ENCODE results near the gene FNDC8. TPM values are rescaled to one million over a fixed set of nuclear protein-coding genes. Genes with fewer than 3 reads are reported as not detected.

FNDC8 gene
- polyA plus RNA-seq, 1 experiment, result not detected

DNA sequence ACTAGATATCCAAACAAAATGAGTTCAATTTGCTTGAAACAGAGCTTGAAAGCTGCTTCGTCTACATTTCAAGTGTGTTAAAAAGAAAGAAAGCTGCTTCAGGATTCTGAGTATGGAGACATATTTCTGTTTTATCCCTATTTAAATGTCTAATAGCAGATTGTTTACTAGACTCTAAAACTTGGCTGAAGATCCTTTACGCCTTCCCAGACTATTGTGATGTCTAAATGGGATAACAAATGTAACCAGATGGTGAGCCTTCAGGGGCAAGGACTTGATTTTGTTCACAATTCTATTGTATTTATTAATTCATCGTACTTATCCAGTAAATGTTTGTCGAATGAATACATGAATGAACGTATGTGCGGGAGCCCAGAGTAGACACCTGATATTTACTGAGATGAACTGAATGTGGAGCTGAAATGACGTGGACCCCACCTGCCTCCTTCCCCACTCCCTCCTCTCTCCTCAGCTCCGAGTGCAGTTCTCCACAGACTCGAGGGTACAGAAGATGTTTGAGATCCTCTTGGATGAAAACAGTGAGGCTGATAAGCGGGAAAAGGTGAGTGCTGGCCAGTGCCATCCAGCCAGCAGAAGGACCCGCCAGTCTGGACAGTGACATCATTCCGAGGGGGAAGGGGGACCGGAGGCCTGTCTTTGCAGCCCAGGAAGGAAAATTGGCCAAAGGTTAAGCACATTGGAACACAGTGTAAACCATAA lies 31.2 kb downstream of the FNDC8 start:
- CTCF ChIA-PET, result interaction anchor here (0.9 kb wide), 1 partner anchor 11 kb away, joined by 3 read pairs; no protein-coding TSS in a partner anchor
- DNase-seq (ENCODE audit: low read depth, low spot score), result no peak
- POLR2A ChIA-PET, result no interaction called here
- TF ChIP-seq, protein P1, sequence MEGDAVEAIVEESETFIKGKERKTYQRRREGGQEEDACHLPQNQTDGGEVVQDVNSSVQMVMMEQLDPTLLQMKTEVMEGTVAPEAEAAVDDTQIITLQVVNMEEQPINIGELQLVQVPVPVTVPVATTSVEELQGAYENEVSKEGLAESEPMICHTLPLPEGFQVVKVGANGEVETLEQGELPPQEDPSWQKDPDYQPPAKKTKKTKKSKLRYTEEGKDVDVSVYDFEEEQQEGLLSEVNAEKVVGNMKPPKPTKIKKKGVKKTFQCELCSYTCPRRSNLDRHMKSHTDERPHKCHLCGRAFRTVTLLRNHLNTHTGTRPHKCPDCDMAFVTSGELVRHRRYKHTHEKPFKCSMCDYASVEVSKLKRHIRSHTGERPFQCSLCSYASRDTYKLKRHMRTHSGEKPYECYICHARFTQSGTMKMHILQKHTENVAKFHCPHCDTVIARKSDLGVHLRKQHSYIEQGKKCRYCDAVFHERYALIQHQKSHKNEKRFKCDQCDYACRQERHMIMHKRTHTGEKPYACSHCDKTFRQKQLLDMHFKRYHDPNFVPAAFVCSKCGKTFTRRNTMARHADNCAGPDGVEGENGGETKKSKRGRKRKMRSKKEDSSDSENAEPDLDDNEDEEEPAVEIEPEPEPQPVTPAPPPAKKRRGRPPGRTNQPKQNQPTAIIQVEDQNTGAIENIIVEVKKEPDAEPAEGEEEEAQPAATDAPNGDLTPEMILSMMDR (IDR thresholded peaks at IDR 0.05; ENCODE audit: low read depth, low read length), result no peak
- Histone ChIP-seq H3K4me3 (ENCODE audit: low read depth, low read length) (no peak overlapping the region), H3K9me3 (ENCODE audit: control insufficient read depth, insufficient read depth, low read length) (no peaks in the 10 kb centered on the region; the same call in 1 of the 2 replicates), H3K27me3 (ENCODE audit: control insufficient read depth, insufficient read depth, low read length) (peaks cover 8% of the 10 kb centered on the region), H3K27ac (ENCODE audit: low read depth, low read length) (no peak overlapping the region)

DNA sequence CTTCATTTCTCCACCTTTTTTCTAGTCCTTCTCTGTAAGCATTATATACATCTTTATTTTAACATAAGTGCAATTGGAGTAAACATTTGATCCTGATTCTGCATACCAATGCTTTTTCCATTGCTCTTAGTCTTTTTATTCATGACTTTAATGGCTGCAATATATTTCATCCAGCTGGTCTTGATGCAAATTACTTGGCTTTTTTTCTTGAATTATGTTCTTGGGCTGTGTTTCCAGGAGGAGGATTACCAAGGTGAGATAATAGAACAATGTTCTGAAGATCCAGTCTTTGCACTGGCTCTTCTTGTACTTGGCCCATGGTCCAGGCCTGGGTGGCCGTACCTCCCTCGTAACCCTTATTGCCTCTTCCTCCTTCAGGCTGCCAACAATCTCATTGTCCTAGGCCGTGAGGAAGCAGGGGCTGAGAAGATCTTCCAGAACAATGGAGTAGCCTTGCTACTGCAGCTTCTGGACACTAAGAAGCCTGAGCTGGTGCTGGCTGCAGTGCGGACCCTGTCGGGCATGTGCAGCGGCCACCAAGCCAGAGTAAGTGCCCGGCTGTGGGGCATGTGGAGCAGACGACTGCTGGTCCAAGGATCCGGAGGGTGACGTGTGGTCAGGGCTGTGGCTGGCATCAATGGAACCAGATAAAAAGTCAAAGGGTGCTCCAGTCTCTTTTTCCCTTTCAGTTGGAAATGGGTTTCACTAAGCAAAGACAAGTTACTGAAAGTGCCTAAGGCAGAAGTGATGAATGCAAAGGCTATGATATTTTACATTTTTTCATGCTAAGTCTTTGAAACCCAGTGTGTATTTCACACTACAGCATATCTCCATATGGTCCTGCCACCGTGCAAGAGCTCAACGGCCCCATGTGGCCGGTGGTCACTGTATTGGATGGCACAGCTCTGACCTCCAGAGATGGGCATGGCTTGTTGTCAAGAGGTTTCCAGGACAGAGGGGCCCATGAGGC lies 33.1 kb downstream of the FNDC8 start:
- H3K27ac ChIP-seq (ENCODE audit: low read depth, low read length), result no peak overlapping the region
- ChIA-PET CTCF (no interaction called here), POLR2A (no interaction called here)
- peaks cover 5% of the 10 kb centered on the region for H3K27me3 ChIP-seq (ENCODE audit: control insufficient read depth, insufficient read depth, low read length)
- H3K9me3 ChIP-seq (ENCODE audit: control insufficient read depth, insufficient read depth, low read length), result no peaks in the 10 kb centered on the region; the same call in 1 of the 2 replicates
- H3K4me3 ChIP-seq (ENCODE audit: low read depth, low read length), result no peak overlapping the region
- TF ChIP-seq, protein P1 (IDR thresholded peaks at IDR 0.05; ENCODE audit: low read depth, low read length), result no peak
- no peak for DNase-seq (ENCODE audit: low read depth, low spot score)

DNA sequence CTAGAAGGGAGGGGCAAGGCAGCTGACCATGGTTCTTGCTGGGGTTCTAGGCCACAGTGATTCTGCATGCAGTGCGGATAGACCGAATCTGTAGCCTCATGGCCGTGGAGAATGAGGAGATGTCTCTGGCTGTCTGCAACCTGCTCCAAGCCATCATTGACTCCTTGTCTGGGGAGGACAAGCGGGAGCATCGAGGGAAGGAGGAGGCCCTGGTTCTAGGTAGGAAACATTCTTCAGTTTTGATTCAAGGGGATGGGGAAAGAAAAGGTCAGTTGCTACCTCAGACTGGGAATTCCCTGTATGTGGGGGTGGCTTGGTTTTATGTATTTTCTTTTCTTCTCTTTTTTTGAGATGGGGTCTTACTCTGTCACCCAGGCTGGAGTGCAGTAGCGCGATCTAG lies 33.8 kb downstream of the FNDC8 start:
- H3K27me3 ChIP-seq (ENCODE audit: control insufficient read depth, insufficient read depth, low read length), result peaks cover 4% of the 10 kb centered on the region
- H3K9me3 ChIP-seq (ENCODE audit: control insufficient read depth, insufficient read depth, low read length), result no peaks in the 10 kb centered on the region; the same call in 1 of the 2 replicates
- no peak overlapping the region for H3K4me3 ChIP-seq (ENCODE audit: low read depth, low read length)
- DNase-seq (ENCODE audit: low read depth, low spot score), result no peak
- H3K27ac ChIP-seq (ENCODE audit: low read depth, low read length), result no peak overlapping the region
- ChIA-PET POLR2A (no interaction called here), CTCF (no interaction called here)
- TF ChIP-seq, protein P1 (IDR thresholded peaks at IDR 0.05; ENCODE audit: low read depth, low read length), result no peak

DNA sequence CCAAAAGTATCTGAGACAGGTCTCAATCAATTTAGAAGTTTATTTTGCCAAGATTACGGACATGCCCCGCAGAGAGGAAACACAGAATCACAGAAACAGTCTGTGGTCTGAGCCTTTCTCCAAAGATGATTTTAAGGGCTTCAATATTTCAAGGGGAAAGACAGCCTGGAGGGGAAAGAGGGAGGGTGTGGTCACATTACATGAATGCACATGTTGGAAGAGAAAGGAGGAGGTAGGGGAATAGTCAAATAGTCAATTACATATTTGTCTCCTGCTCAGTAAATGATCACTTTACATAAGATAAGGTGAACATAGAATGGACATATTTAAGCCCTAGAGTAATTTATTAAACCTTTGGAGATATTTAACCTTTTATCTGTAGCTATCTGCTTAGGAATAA lies 38.5 kb downstream of the FNDC8 start:
- Histone ChIP-seq H3K4me3 (ENCODE audit: low read depth, low read length) (no peak overlapping the region), H3K27me3 (ENCODE audit: control insufficient read depth, insufficient read depth, low read length) (peaks cover 10% of the 10 kb centered on the region), H3K27ac (ENCODE audit: low read depth, low read length) (no peak overlapping the region), H3K9me3 (ENCODE audit: control insufficient read depth, insufficient read depth, low read length) (no peaks in the 10 kb centered on the region)
- CTCF ChIA-PET, result interaction anchor here (1.2 kb wide), 1 partner anchor 588 kb away, joined by 3 read pairs; no protein-coding TSS in a partner anchor
- TF ChIP-seq, protein P1 (IDR thresholded peaks at IDR 0.05; ENCODE audit: low read depth, low read length), result no peak
- POLR2A ChIA-PET, result no interaction called here
- no peak for DNase-seq (ENCODE audit: low read depth, low spot score)

All from AG04450 (cell line).